Measurements from ENCODE around the gene PTPRN2. TPM values are rescaled to one million over a fixed set of nuclear protein-coding genes. Genes with fewer than 3 reads are reported as not detected.

Gene PTPRN2
- total and polyA plus RNA-seq, 2 of the 13 experiments (the other 11 are each of a cell fraction or from before 2014, with no cell fraction given): 2.5 to 24.2 TPM

- TF ChIP-seq TRIM24 (CRISPR knock-in tag; IDR thresholded peaks at IDR 0.05) (no peak), NRL (CRISPR knock-in tag; IDR thresholded peaks at IDR 0.05; ENCODE audit: borderline replicate concordance) (no peak), AGO2 (optimal IDR thresholded peaks at IDR 0.05; ENCODE audit: low read depth, low read length) (no peak), MIXL1 (CRISPR knock-in tag; IDR thresholded peaks at IDR 0.05) (no peak), SOX6 (IDR thresholded peaks at IDR 0.05) (no peak), SOX6 (CRISPR knock-in tag; IDR thresholded peaks at IDR 0.05) (no peak), BRCA1 (CRISPR knock-in tag; IDR thresholded peaks at IDR 0.05) (no peak)
These were observed 511.4 kb downstream of the PTPRN2 start (continued) for GRCh38 chr7:158076215-158076614.

GRCh38 chr7:158075633-158076001 lies 512.0 kb downstream of the PTPRN2 start:
- BruUV-seq (replicated peaks): no TSS peak
- DNase-seq (ENCODE audit: low spot score): no peak
- H4K20me1 ChIP-seq (ENCODE audit: insufficient read depth, low read length): no peaks in the 10 kb centered on the region
- no peaks in the 10 kb centered on the region for H3K4me1 ChIP-seq (ENCODE audit: insufficient read depth, low read length)
- 95% methylated on average over 9 of the region's 17 CpGs for WGBS (ENCODE audit: low lambda C conversion rate)
- no peaks in the 10 kb centered on the region for H3K9me3 ChIP-seq (ENCODE audit: low read length)
- H3K27me3 ChIP-seq (ENCODE audit: control insufficient read depth in 1 of 2, insufficient read depth in 2 of 2, low read length in 2 of 2): no peaks in the 10 kb centered on the region
- H3K27ac ChIP-seq (ENCODE audit: extremely low read length, insufficient read depth, low read length): no peak overlapping the region
- in situ Hi-C loops (cut with HindIII; ENCODE audit: extremely low pct_ligation_motif_present, low pct_unique_long_range_greater_than_20kb): no loop called here
- H3K79me2 ChIP-seq (ENCODE audit: insufficient read depth, low read length): no peaks in the 10 kb centered on the region
- no peak overlapping the region for H3K9ac ChIP-seq (ENCODE audit: insufficient read depth, low read depth, low read length)
- H3K36me3 ChIP-seq (replicated peaks in 1 of 2; ENCODE audit: control insufficient read depth in 1 of 2, insufficient read depth in 2 of 2, low read length in 2 of 2): no peaks in the 10 kb centered on the region; a peak in 1 of 5 replicates
- no peak overlapping the region for H3K4me3 ChIP-seq (replicated peaks in 1 of 3; ENCODE audit: insufficient read depth in 1 of 3, low read depth in 2 of 3, low read length in 3 of 3)
- no peak overlapping the region for H3K4me2 ChIP-seq (ENCODE audit: low read depth, low read length)
- no peak for FAIRE-seq
- no peak for ATAC-seq
- ChIA-PET CTCF (ENCODE audit: low intra/inter-chr PET ratio, low total read pairs) (no interaction called here), POLR2A (no interaction called here)
- no peak for TF ChIP-seq ZNF850 (CRISPR knock-in tag; conservative IDR thresholded peaks at IDR 0.05)
- TF ChIP-seq RARA (CRISPR knock-in tag; IDR thresholded peaks at IDR 0.05): no peak
- TF ChIP-seq SIN3B (IDR thresholded peaks at IDR 0.05; ENCODE audit: low read length): no peak
- TF ChIP-seq PRDM10 (CRISPR knock-in tag; IDR thresholded peaks at IDR 0.05; ENCODE audit: low read depth): no peak
- TF ChIP-seq ZSCAN25 (CRISPR knock-in tag; IDR thresholded peaks at IDR 0.05): no peak
- TF ChIP-seq ZNF101 (CRISPR knock-in tag; IDR thresholded peaks at IDR 0.05; ENCODE audit: borderline replicate concordance, low read depth): no peak
- TF ChIP-seq MEF2D (CRISPR knock-in tag; IDR thresholded peaks at IDR 0.05): no peak
- TF ChIP-seq IRF9 (CRISPR knock-in tag; IDR thresholded peaks at IDR 0.05; ENCODE audit: borderline replicate concordance): no peak
- TF ChIP-seq TGIF2 (CRISPR knock-in tag; IDR thresholded peaks at IDR 0.05): no peak
- TF ChIP-seq ZNF792 (CRISPR knock-in tag; IDR thresholded peaks at IDR 0.05): no peak
- no peak for TF ChIP-seq PAXIP1 (CRISPR knock-in tag; conservative IDR thresholded peaks at IDR 0.05)
- TF ChIP-seq ZNF777 (CRISPR knock-in tag; IDR thresholded peaks at IDR 0.05): no peak
- no peak overlapping the region for H2AFZ ChIP-seq (ENCODE audit: low read length)
- intact Hi-C loops (cut with micrococcal nuclease; ENCODE audit: unreplicated experiment): no loop called here
